MM.1S (cell line): ENCODE data around the gene NDUFS2.

Experiments
- DNase-seq: peaks from one replicate; pipeline ENCODE4 v3.0.0-alpha.2; 2015
- H2AFZ ChIP-seq: fragments of 300-600 bp; sonication (generic); 2 replicates; pipeline ENCODE4 v1.6.0; 2016; ENCODE audit warnings: antibody characterized with exemption, low read length
- H3F3A ChIP-seq: fragments of 300-600 bp; sonication (generic); 2 replicates; pipeline ENCODE4 v1.6.1; 2016; ENCODE audit warnings: mild to moderate bottlenecking, antibody characterized with exemption, low read length, moderate library complexity, mixed read lengths; ENCODE audit not compliant: insufficient read depth
- H3K27ac ChIP-seq: fragments of 300-600 bp; sonication (generic); 2 replicates; pipeline ENCODE4 v1.5.1; 2016; ENCODE audit warnings: mild to moderate bottlenecking, low read length
- H3K27me3 ChIP-seq: fragments of 300-600 bp; sonication (generic); replicated peaks from 2 replicates; pipeline ENCODE4 v1.6.0; 2016; ENCODE audit warnings: low read length; ENCODE audit not compliant: insufficient read depth
- H3K36me3 ChIP-seq: fragments of 300-600 bp; sonication (generic); replicated peaks from 2 replicates; pipeline ENCODE4 v1.6.1; 2016; ENCODE audit warnings: mild to moderate bottlenecking, low read length, mixed read lengths; ENCODE audit not compliant: insufficient read depth
- H3K4me1 ChIP-seq: fragments of 300-600 bp; sonication (generic); 2 replicates; pipeline ENCODE4 v1.6.1; 2016; ENCODE audit warnings: low read length, mixed read lengths
- H3K4me2 ChIP-seq: fragments of 300-600 bp; sonication (generic); 2 replicates; pipeline ENCODE4 v1.6.0; 2016; ENCODE audit warnings: low read depth, low read length
- H3K4me3 ChIP-seq: fragments of 300-600 bp; sonication (generic); 2 replicates; pipeline ENCODE4 v1.5.1; 2016; ENCODE audit warnings: low read length, mixed read lengths
- H3K79me2 ChIP-seq: fragments of 300-600 bp; sonication (generic); 2 replicates; pipeline ENCODE4 v1.6.1; 2016; ENCODE audit warnings: mixed run types, low read length, mixed read lengths
- H3K9ac ChIP-seq: fragments of 300-600 bp; sonication (generic); 2 replicates; pipeline ENCODE4 v1.6.1; 2016; ENCODE audit warnings: low read length, mixed read lengths
- H3K9me2 ChIP-seq: fragments of 300-600 bp; sonication (generic); replicated peaks from 2 replicates; pipeline ENCODE4 v1.6.1; 2016; ENCODE audit warnings: mild to moderate bottlenecking, low read length, mixed read lengths; ENCODE audit not compliant: insufficient read depth
- H3K9me3 ChIP-seq: fragments of 300-600 bp; sonication (generic); replicated peaks from 2 replicates; pipeline ENCODE4 v1.6.1; 2016; ENCODE audit warnings: mild to moderate bottlenecking, low read length, mixed read lengths; ENCODE audit not compliant: insufficient read depth
- H4K20me1 ChIP-seq: fragments of 300-600 bp; sonication (generic); 2 replicates; pipeline ENCODE4 v1.6.1; 2016; ENCODE audit warnings: mild to moderate bottlenecking, low read length, moderate library complexity, mixed read lengths; ENCODE audit not compliant: insufficient read depth
- EZH2 ChIP-seq: fragments of 300-600 bp; sonication (generic); optimal IDR thresholded peaks from 2 replicates; pipeline ENCODE3; 2017; ENCODE audit warnings: low read depth, mild to moderate bottlenecking, antibody characterized with exemption, low read length, mixed read lengths
- EZH2phosphoT487 ChIP-seq: fragments of 300-600 bp; sonication (generic); IDR thresholded peaks from 2 replicates; pipeline ENCODE4 v1.6.1; 2018; ENCODE audit warnings: antibody characterized with exemption, low read length
- TF ChIP-seq, protein P1 (sequence below): fragments of 300-600 bp; sonication (generic); IDR thresholded peaks from 2 replicates; pipeline ENCODE4 v1.5.1; 2016; ENCODE audit warnings: antibody characterized with exemption, low read length, mixed read lengths

The NDUFS2 gene

DNA sequence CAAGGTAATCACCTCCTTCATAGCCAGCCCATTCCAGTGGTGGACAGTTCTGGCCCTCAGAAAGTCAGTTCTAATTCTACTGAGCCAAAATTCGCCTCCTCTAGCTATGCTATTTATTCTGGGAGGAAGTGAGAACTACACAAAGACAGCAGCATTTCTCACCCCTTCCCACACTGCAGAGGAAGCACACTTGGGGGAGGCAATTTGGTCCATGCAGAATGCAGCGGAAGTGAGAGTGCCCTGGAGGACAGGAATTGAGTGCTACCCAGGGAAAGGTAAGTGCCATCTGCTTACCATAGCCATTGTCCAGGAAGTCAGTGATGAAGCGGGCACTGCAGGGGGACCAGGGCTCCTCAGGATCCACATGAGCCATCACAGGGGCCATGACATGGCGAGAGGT lies 7.0 kb upstream of the NDUFS2 start:
- H3K27me3 ChIP-seq: no peaks in the 10 kb centered on the region
- H3K27ac ChIP-seq: 0 out of 2 replicates have a peak overlapping the region, but pooled peaks have one; percentile 0
- H4K20me1 ChIP-seq: no peaks in the 10 kb centered on the region
- H3F3A ChIP-seq: 0 out of 2 replicates have a peak, but pooled peaks cover 4% of the 10 kb centered on the region
- H3K79me2 ChIP-seq: no peaks in the 10 kb centered on the region
- no peaks in the 10 kb centered on the region for H3K36me3 ChIP-seq
- DNase-seq: no peak
- peaks cover 13% of the 10 kb centered on the region for H3K4me1 ChIP-seq
- no peak overlapping the region for H3K4me2 ChIP-seq
- TF ChIP-seq EZH2 (no peak), EZH2phosphoT487 (no peak)
- TF ChIP-seq, protein P1, sequence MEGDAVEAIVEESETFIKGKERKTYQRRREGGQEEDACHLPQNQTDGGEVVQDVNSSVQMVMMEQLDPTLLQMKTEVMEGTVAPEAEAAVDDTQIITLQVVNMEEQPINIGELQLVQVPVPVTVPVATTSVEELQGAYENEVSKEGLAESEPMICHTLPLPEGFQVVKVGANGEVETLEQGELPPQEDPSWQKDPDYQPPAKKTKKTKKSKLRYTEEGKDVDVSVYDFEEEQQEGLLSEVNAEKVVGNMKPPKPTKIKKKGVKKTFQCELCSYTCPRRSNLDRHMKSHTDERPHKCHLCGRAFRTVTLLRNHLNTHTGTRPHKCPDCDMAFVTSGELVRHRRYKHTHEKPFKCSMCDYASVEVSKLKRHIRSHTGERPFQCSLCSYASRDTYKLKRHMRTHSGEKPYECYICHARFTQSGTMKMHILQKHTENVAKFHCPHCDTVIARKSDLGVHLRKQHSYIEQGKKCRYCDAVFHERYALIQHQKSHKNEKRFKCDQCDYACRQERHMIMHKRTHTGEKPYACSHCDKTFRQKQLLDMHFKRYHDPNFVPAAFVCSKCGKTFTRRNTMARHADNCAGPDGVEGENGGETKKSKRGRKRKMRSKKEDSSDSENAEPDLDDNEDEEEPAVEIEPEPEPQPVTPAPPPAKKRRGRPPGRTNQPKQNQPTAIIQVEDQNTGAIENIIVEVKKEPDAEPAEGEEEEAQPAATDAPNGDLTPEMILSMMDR: no peak
- no peaks in the 10 kb centered on the region for H3K9me3 ChIP-seq
- H3K4me3 ChIP-seq: no peak overlapping the region
- no peak overlapping the region for H3K9ac ChIP-seq
- H2AFZ ChIP-seq: 0 out of 2 replicates have a peak overlapping the region, but pooled peaks have one; percentile 2
- no peaks in the 10 kb centered on the region for H3K9me2 ChIP-seq

DNA sequence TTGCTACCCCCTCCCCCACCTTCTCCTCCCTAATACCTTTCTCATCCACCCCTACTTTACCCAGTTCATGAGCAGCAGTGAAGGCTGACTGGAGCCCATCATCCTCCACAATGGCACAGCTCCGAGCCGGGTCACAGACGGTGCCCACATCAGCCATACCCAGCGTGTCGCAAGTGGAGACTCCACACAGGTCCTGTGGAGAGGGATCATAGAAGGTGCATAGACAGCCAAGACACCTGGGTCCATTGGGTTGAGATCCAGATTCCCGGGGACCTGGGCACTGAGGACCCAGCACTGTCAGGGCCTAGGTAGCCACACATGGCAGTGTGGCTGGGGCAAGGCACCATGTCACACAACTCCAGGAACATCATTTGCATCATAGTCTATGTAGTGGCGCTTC lies 6.1 kb upstream of the NDUFS2 start:
- Histone ChIP-seq H4K20me1 (no peaks in the 10 kb centered on the region), H3K9me2 (no peaks in the 10 kb centered on the region), H3K27ac (no peak overlapping the region), H3K4me3 (no peak overlapping the region), H3K9me3 (no peaks in the 10 kb centered on the region), H3K36me3 (no peaks in the 10 kb centered on the region), H3K9ac (no peak overlapping the region), H3K4me2 (no peak overlapping the region), H2AFZ (no peak overlapping the region), H3F3A (0 out of 2 replicates have a peak, but pooled peaks cover 4% of the 10 kb centered on the region), H3K79me2 (no peaks in the 10 kb centered on the region), H3K4me1 (peaks cover 13% of the 10 kb centered on the region), H3K27me3 (no peaks in the 10 kb centered on the region)
- no peak for DNase-seq
- TF ChIP-seq EZH2: no peak
- TF ChIP-seq EZH2phosphoT487: no peak
- TF ChIP-seq, protein P1: no peak

DNA sequence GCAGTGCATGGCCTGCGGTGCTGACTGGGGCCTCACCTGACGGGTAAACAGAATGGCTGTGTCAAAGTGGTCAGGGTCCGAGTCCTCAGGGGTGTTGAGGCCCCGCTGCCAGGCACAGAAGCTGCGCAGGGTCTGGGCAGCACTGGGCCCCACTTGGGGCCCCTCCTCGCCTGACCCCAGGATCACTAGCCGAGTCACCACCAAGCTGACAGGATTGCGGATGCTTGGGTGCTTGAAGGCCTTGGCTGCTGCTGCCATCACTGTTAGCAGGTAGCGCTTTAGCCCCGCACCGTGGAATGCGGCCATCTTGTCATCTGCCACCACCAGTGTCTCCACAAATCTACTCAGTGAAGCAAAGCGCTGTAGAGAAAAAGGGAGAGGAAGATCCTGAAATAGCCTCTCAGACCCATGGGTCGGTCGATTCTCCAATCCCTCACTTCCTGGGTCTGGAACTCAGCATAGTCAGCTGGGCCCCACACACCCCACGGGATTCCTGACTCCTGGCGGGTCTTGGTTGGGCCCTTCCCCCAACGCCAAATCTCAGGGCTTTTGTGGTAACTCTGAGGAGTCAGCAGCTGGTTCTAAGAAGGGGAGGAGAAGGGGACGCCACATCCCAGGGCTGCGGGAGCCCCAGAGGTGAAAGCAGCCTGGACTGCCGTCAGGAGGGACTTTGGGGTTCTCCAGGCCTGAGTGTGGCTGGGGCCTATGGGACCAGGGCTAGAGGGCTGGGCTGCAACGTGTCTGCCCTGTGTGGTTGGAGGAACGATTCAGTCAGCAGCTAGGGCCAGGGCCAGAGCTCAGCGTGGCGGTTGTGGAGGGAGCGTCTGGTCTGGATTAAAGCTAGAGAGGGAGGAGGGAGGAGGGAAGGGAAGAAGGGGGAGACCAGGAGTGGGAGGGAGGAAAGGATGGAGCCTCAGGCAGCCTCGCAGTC lies 5.4 kb upstream of the NDUFS2 start:
- Histone ChIP-seq H3K9me3 (no peaks in the 10 kb centered on the region), H3K4me3 (no peak overlapping the region), H3F3A (0 out of 2 replicates have a peak, but pooled peaks cover 4% of the 10 kb centered on the region), H3K27me3 (no peaks in the 10 kb centered on the region), H4K20me1 (no peaks in the 10 kb centered on the region), H3K4me1 (peaks cover 20% of the 10 kb centered on the region), H3K4me2 (no peak overlapping the region), H3K9me2 (no peaks in the 10 kb centered on the region), H3K79me2 (peaks cover 2% of the 10 kb centered on the region; the same call in 1 of the 2 replicates), H3K9ac (no peak overlapping the region), H2AFZ (no peak overlapping the region), H3K27ac (no peak overlapping the region), H3K36me3 (no peaks in the 10 kb centered on the region)
- no peak for DNase-seq
- TF ChIP-seq, protein P1: no peak
